Hepatocyte (in vitro differentiated cells): Measurements from ENCODE around the gene SSBP3. TPM values are rescaled to one million over a fixed set of nuclear protein-coding genes. Genes with fewer than 3 reads are reported as not detected.

Experiments
- DNase-seq: peaks from one replicate; pipeline ENCODE4 v3.0.0-alpha.2; 2016; ENCODE audit warnings: low spot score
- H2AFZ ChIP-seq: fragments of 200-600 bp; sonication (generic); 2 replicates; pipeline ENCODE4 v1.6.0; 2016; ENCODE audit warnings: antibody characterized with exemption, mild to moderate bottlenecking
- H3K27ac ChIP-seq: fragments of 200-600 bp; sonication (generic); 2 replicates; pipeline ENCODE4 v1.5.1; 2016; ENCODE audit warnings: mild to moderate bottlenecking
- H3K27me3 ChIP-seq: fragments of 200-600 bp; sonication (generic); 2 replicates; pipeline ENCODE4 v1.6.1; 2016
- H3K36me3 ChIP-seq: fragments of 200-600 bp; sonication (generic); replicated peaks from 2 replicates; pipeline ENCODE4 v1.5.1; 2016; ENCODE audit warnings: low read depth; ENCODE audit not compliant: insufficient read depth
- H3K4me1 ChIP-seq: fragments of 200-600 bp; sonication (generic); 2 replicates; pipeline ENCODE4 v1.5.1; 2016; ENCODE audit warnings: mild to moderate bottlenecking, moderate library complexity; ENCODE audit not compliant: insufficient read depth
- H3K4me2 ChIP-seq: fragments of 200-600 bp; sonication (generic); 2 replicates; pipeline ENCODE4 v1.6.0; 2016
- H3K4me3 ChIP-seq: fragments of 200-600 bp; sonication (generic); 2 replicates; pipeline ENCODE4 v1.5.1; 2016; ENCODE audit warnings: mild to moderate bottlenecking
- H3K79me2 ChIP-seq: fragments of 200-600 bp; sonication (generic); 2 replicates; pipeline ENCODE4 v1.6.0; 2017; ENCODE audit warnings: mild to moderate bottlenecking
- H3K9me2 ChIP-seq: fragments of 200-600 bp; sonication (generic); replicated peaks from 2 replicates; pipeline ENCODE4 v1.6.0; 2017; ENCODE audit warnings: mild to moderate bottlenecking; ENCODE audit not compliant: insufficient read depth
- H3K9me3 ChIP-seq: fragments of 200-600 bp; sonication (generic); 2 replicates; pipeline ENCODE4 v1.5.1; 2016; ENCODE audit warnings: low read depth, mild to moderate bottlenecking
- H4K20me1 ChIP-seq: fragments of 200-600 bp; sonication (generic); 2 replicates; pipeline ENCODE4 v1.6.0; 2016; ENCODE audit warnings: mild to moderate bottlenecking; ENCODE audit not compliant: insufficient read depth, poor library complexity, severe bottlenecking
- CTCF ChIP-seq: fragments of 200-600 bp; sonication (generic); IDR thresholded peaks from 2 replicates; pipeline ENCODE4 v1.5.1; 2016; ENCODE audit warnings: antibody characterized with exemption, mild to moderate bottlenecking; ENCODE audit not compliant: poor library complexity
- EZH2 ChIP-seq: fragments of 200-600 bp; sonication (generic); IDR thresholded peaks from 2 replicates; pipeline ENCODE4 v1.6.1; 2016; ENCODE audit warnings: antibody characterized with exemption, mild to moderate bottlenecking, borderline replicate concordance
- EZH2phosphoT487 ChIP-seq: fragments of 200-600 bp; sonication (generic); IDR thresholded peaks from one replicate; pipeline ENCODE4 v1.6.1; 2018; ENCODE audit warnings: antibody characterized with exemption, mild to moderate bottlenecking, low read depth, moderate library complexity; ENCODE audit not compliant: unreplicated experiment, severe bottlenecking
- WGBS: methylation state at CpG from one replicate; pipeline ENCODE4 v1.1.6; 2016; ENCODE audit warnings: low lambda C conversion rate; ENCODE audit errors: missing lambda C conversion rate; 5-methylcytosine and 5-hydroxymethylcytosine counted together
- polyA plus RNA-seq: library from polyadenylated mRNA; unstranded; fragments of >200 nt; fragmentation: Nextera tagmentation; extraction: Ambion mirVana; gene quantifications from 2 replicates; pipeline ENCODE4 v1.2.1, GENCODE V29; 2016
- total RNA-seq: library from RNA; depleted of rRNA; stranded (reverse); fragments of >200 nt; gene quantifications from 2 replicates; pipeline ENCODE4 v1.2.3, GENCODE V29; 2014

SSBP3 gene
- total and polyA plus RNA-seq, 2 experiments from 2014 or later, result 25.8 to 47.2 TPM

- Histone ChIP-seq H3K9me3 (no peaks in the 10 kb centered on the region), H3K4me2 (no peak overlapping the region), H3K36me3 (no peaks in the 10 kb centered on the region), H2AFZ (no peak overlapping the region), H3K4me3 (no peak overlapping the region), H3K27ac (no peak overlapping the region), H3K27me3 (no peaks in the 10 kb centered on the region), H3K79me2 (peaks cover 97% of the 10 kb centered on the region), H4K20me1 (peaks cover 40% of the 10 kb centered on the region), H3K9me2 (no peaks in the 10 kb centered on the region), H3K4me1 (peaks cover 37% of the 10 kb centered on the region)
- no peak for DNase-seq
- WGBS, result 97% methylated on average over 4 of the region's 4 CpGs
- TF ChIP-seq CTCF, result no peak
- no peak for TF ChIP-seq EZH2
- TF ChIP-seq EZH2phosphoT487, result no peak
These were observed 91.1 kb downstream of the SSBP3 start for GRCh38 chr1:54315099-54315498.

- 59% methylated on average over 6 of the region's 6 CpGs for WGBS
- peaks cover 37% of the 10 kb centered on the region for H3K4me1 ChIP-seq
- no peaks in the 10 kb centered on the region for H3K9me2 ChIP-seq
- peaks cover 97% of the 10 kb centered on the region for H3K79me2 ChIP-seq
- H3K36me3 ChIP-seq, result no peaks in the 10 kb centered on the region
- TF ChIP-seq EZH2 (no peak), CTCF (no peak), EZH2phosphoT487 (no peak)
- H4K20me1 ChIP-seq, result peaks cover 38% of the 10 kb centered on the region
- H3K4me2 ChIP-seq, result no peak overlapping the region
- no peaks in the 10 kb centered on the region for H3K9me3 ChIP-seq
- DNase-seq, result no peak
- H3K27ac ChIP-seq, result peak overlapping the region; percentile 43
- no peak overlapping the region for H2AFZ ChIP-seq
- H3K27me3 ChIP-seq, result no peaks in the 10 kb centered on the region
- H3K4me3 ChIP-seq, result no peak overlapping the region
These were observed 91.5 kb downstream of the SSBP3 start for GRCh38 chr1:54314696-54315095.

- H2AFZ ChIP-seq, result no peak overlapping the region
- 40% methylated on average over 6 of the region's 7 CpGs for WGBS
- H3K27ac ChIP-seq, result peak overlapping the region; percentile 70
- peak overlapping the region; percentile 29 for H3K4me2 ChIP-seq
- no peaks in the 10 kb centered on the region for H3K9me2 ChIP-seq
- H4K20me1 ChIP-seq, result peaks cover 44% of the 10 kb centered on the region
- peaks cover 97% of the 10 kb centered on the region for H3K79me2 ChIP-seq
- H3K9me3 ChIP-seq, result no peaks in the 10 kb centered on the region
- TF ChIP-seq EZH2phosphoT487, result no peak
- TF ChIP-seq EZH2, result no peak
- TF ChIP-seq CTCF, result no peak
- DNase-seq, result peak; percentile 67
- peaks cover 37% of the 10 kb centered on the region for H3K4me1 ChIP-seq
- H3K4me3 ChIP-seq, result no peak overlapping the region
- H3K36me3 ChIP-seq, result no peaks in the 10 kb centered on the region
- H3K27me3 ChIP-seq, result no peaks in the 10 kb centered on the region
These were observed 93.3 kb downstream of the SSBP3 start for GRCh38 chr1:54312796-54313316.

GRCh38 chr1:54311506-54311905, 94.7 kb downstream of the SSBP3 start:
- no peaks in the 10 kb centered on the region for H3K9me3 ChIP-seq
- no peak overlapping the region for H3K4me2 ChIP-seq
- H2AFZ ChIP-seq, result no peak overlapping the region
- no peaks in the 10 kb centered on the region for H3K9me2 ChIP-seq
- peaks cover 37% of the 10 kb centered on the region for H3K4me1 ChIP-seq
- H3K36me3 ChIP-seq, result no peaks in the 10 kb centered on the region
- TF ChIP-seq EZH2 (no peak), EZH2phosphoT487 (no peak), CTCF (no peak)
- no peak overlapping the region for H3K27ac ChIP-seq
- H3K27me3 ChIP-seq, result no peaks in the 10 kb centered on the region
- 74% methylated on average over 7 of the region's 7 CpGs for WGBS
- peaks cover 97% of the 10 kb centered on the region for H3K79me2 ChIP-seq
- peaks cover 47% of the 10 kb centered on the region for H4K20me1 ChIP-seq
- DNase-seq, result no peak
- H3K4me3 ChIP-seq, result no peak overlapping the region
